Measurements from ENCODE around the gene ITGB1. TPM values are rescaled to one million over a fixed set of nuclear protein-coding genes. Genes with fewer than 3 reads are reported as not detected.

ITGB1 gene
- total RNA-seq, 3 donors from 2014 or later (not counting 1 experiment from before 2014, with no cell fraction given) = 175 to 280 (median 202) TPM

DNA sequence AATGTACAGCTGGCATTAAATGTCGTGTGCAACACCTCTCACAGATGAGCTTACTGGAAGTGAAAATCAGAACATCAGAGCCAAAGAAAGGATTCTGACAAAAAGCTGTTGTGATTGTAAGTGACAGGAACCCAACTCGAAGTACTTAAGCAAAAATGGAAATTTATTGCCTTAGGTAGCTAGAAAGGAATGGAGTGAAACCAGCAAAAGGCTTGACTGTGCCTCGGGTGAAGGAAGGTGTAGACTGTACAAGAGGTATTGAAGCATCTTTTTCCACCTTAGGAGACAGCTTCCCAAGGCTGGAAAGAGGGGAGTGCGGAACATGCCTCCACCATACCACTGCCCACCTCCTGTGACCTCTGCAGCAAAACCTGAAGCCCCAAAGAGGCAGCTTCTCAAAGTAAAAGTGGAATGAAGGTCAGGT is 27.3 kb upstream of the ITGB1 start:
- Histone ChIP-seq H3K27me3 (ENCODE audit: control insufficient read depth, insufficient read depth, low read length) (no peaks in the 10 kb centered on the region), H3K4me1 (ENCODE audit: control insufficient read depth, insufficient read depth, low read length) (peaks cover 44% of the 10 kb centered on the region), H3K9me3 (ENCODE audit: control insufficient read depth, insufficient read depth, low read length) (no peaks in the 10 kb centered on the region), H3K4me3 (ENCODE audit: low read length) (no peak overlapping the region), H3K27ac (ENCODE audit: low read length) (no peak overlapping the region), H3K36me3 (ENCODE audit: control insufficient read depth, insufficient read depth, low read length) (no peaks in the 10 kb centered on the region)
- WGBS (ENCODE audit: insufficient coverage) = 89% methylated on average over 3 of the region's 4 CpGs
- no peaks in the 10 kb centered on the region for H3K9me3 Mint-ChIP-seq
- no peaks in the 10 kb centered on the region for H3K27me3 Mint-ChIP-seq (ENCODE audit: low read depth in 2 of 2)
- TF ChIP-seq, protein P1, sequence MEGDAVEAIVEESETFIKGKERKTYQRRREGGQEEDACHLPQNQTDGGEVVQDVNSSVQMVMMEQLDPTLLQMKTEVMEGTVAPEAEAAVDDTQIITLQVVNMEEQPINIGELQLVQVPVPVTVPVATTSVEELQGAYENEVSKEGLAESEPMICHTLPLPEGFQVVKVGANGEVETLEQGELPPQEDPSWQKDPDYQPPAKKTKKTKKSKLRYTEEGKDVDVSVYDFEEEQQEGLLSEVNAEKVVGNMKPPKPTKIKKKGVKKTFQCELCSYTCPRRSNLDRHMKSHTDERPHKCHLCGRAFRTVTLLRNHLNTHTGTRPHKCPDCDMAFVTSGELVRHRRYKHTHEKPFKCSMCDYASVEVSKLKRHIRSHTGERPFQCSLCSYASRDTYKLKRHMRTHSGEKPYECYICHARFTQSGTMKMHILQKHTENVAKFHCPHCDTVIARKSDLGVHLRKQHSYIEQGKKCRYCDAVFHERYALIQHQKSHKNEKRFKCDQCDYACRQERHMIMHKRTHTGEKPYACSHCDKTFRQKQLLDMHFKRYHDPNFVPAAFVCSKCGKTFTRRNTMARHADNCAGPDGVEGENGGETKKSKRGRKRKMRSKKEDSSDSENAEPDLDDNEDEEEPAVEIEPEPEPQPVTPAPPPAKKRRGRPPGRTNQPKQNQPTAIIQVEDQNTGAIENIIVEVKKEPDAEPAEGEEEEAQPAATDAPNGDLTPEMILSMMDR (IDR thresholded peaks at IDR 0.05) = no peak
- H3K4me1 Mint-ChIP-seq = peaks cover 36 to 41% of the 10 kb centered on the region in 2 donors
- DNase-seq = no peak
- H3K36me3 Mint-ChIP-seq = no peaks in the 10 kb centered on the region
- H3K27ac Mint-ChIP-seq = peak overlapping the region in 1 of 2 donors; percentile 99
- ATAC-seq = no peak
- no peak overlapping the region for H3K4me3 Mint-ChIP-seq
- intact Hi-C loops (cut with micrococcal nuclease) = no loop called here

DNA sequence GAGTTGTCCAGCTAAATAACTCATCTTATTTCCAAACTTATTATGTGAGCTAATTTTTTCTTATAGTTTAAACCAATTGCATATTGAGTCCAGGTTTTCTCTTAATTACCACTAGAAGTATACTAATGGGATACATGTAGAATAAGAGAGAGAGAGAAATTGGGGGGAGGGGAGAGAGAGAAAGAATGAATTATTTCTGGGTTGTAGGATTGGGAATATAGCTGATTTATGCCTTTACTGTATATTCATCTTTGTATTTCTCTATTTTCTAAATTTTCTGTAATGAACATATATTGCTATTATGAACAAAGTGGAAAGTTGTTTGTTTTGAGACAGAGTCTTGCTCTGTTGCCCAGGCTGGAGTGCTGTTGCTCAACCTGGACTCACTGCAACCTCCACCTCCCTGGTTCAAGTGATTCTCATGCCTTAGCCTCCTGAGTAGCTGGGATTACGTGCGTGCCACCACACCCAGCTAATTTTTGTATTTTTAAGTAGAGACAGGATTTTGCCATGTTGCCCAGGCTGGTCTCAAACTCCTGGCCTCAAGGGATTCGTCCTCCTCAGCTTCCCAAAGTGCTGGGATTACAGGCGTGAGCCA is 26.1 kb upstream of the ITGB1 start:
- no peaks in the 10 kb centered on the region for H3K9me3 Mint-ChIP-seq
- H3K36me3 Mint-ChIP-seq = no peaks in the 10 kb centered on the region
- no peaks in the 10 kb centered on the region for H3K9me3 ChIP-seq (ENCODE audit: control insufficient read depth, insufficient read depth, low read length)
- H3K27me3 ChIP-seq (ENCODE audit: control insufficient read depth, insufficient read depth, low read length) = no peaks in the 10 kb centered on the region
- no peak overlapping the region for H3K27ac ChIP-seq (ENCODE audit: low read length)
- H3K27me3 Mint-ChIP-seq (ENCODE audit: low read depth in 2 of 2) = no peaks in the 10 kb centered on the region
- TF ChIP-seq, protein P1 (IDR thresholded peaks at IDR 0.05) = no peak
- peak overlapping the region; percentile 98 to 99 for H3K27ac Mint-ChIP-seq
- peaks cover 40 to 44% of the 10 kb centered on the region in 2 donors for H3K4me1 Mint-ChIP-seq
- H3K4me3 Mint-ChIP-seq = peak overlapping the region; percentile 59
- DNase-seq = no peak
- ATAC-seq = no peak
- H3K4me3 ChIP-seq (ENCODE audit: low read length) = no peak overlapping the region
- peaks cover 51% of the 10 kb centered on the region for H3K4me1 ChIP-seq (ENCODE audit: control insufficient read depth, insufficient read depth, low read length)
- intact Hi-C loops (cut with micrococcal nuclease) = loop anchor here (5.0 kb wide), 2 partner anchors 37 to 128 kb away; no protein-coding TSS in a partner anchor
- WGBS (ENCODE audit: insufficient coverage) = 96% methylated on average over 4 of the region's 4 CpGs
- no peaks in the 10 kb centered on the region for H3K36me3 ChIP-seq (ENCODE audit: control insufficient read depth, insufficient read depth, low read length)

DNA sequence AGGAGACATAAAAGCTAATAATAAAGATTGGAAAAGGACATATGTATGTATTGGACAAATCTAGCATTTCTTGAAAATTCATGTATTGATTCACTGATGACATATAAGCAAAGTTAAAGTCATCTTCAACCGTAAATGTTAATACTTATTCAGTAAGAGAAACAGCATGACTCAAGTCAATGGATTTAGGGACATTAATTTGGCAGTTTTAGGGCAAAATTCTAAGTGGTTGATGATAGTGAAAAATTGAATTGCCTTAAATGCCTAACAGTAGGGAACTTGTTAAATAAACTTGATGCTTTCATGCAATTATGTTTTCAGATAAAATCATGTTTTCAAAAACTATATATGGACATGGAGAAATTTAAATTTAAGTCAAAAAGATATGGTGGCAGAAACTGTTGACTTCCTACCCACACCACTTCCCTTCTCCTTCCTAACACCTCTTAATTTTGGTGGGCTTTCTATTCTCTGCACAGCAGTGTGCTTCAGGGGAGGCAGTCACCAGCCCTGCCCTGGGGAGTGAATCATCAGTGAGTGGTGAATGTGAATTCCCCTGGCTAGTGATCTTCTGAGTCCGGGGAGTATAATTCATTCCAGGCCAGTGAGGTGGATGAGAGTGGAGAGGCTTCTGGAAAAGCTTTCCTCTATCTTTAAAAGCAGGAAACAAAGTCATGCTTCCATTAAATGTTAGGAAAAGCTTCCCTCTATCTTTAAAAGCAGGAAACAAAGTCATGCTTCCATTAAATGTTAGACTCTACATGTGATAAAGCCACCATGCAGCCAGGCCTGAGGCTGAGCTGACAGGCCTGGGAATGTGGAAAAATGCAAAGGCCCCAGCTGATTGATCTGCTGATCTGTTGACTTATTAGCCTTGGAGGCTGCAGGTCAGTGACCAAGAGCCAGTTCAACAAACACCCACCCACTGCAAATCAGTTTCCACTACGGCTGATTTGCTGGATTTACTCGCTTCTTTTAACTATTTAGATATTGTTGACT is 25.2 kb upstream of the ITGB1 start:
- intact Hi-C loops (cut with micrococcal nuclease) = loop anchor here (2.0 to 5.0 kb wide), 3 partner anchors 36 to 156 kb away; no protein-coding TSS in a partner anchor
- Histone ChIP-seq H3K4me1 (ENCODE audit: control insufficient read depth, insufficient read depth, low read length) (peaks cover 51% of the 10 kb centered on the region), H3K27ac (ENCODE audit: low read length) (peak overlapping the region; percentile 91), H3K36me3 (ENCODE audit: control insufficient read depth, insufficient read depth, low read length) (no peaks in the 10 kb centered on the region), H3K4me3 (ENCODE audit: low read length) (no peak overlapping the region), H3K9me3 (ENCODE audit: control insufficient read depth, insufficient read depth, low read length) (no peaks in the 10 kb centered on the region), H3K27me3 (ENCODE audit: control insufficient read depth, insufficient read depth, low read length) (no peaks in the 10 kb centered on the region)
- DNase-seq = peak; percentile 56 to 70
- TF ChIP-seq, protein P1 (IDR thresholded peaks at IDR 0.05) = no peak
- Mint-ChIP-seq H3K36me3 (no peaks in the 10 kb centered on the region), H3K9me3 (no peaks in the 10 kb centered on the region), H3K27me3 (ENCODE audit: low read depth in 2 of 2) (no peaks in the 10 kb centered on the region), H3K4me1 (peaks cover 40 to 44% of the 10 kb centered on the region in 2 donors), H3K27ac (peak overlapping the region; percentile 98 to 99), H3K4me3 (peak overlapping the region; percentile 95)
- WGBS (ENCODE audit: insufficient coverage) = 80% methylated on average over 1 of the region's 4 CpGs
- peak; percentile 65 to 80 (median 76) for ATAC-seq
